K562 (cell line): ENCODE data around the gene CEP250. TPM values are rescaled to one million over a fixed set of nuclear protein-coding genes. Genes with fewer than 3 reads are reported as not detected.

Source experiments
- ATAC-seq: fragments of 200-7000 bp; cut with Tn5 transposase; 3 replicates; pipeline ENCODE4 v1.9.1; 2020; ENCODE audit warnings: moderate library complexity
- BruUV-seq: library from RNA; stranded (reverse); fragments of 400-500 nt; replicated peaks from 2 replicates; lab custom pipeline; 2021; lab: Mats Ljungman, UMichigan
- CTCF ChIA-PET: fragments of 300-600 bp; formaldehyde crosslinking; extraction: SDS; loops from one replicate; lab custom pipeline; 2021; ENCODE audit warnings: low intra/inter-chr PET ratio; lab: Yijun Ruan, JAX
- POLR2A ChIA-PET: fragments of 300-600, 350-650 bp; sonication (Branson Sonifier 250); formaldehyde crosslinking; extraction: SDS; loops from one replicate; lab custom pipeline; 2021; ENCODE audit warnings: antibody characterized with exemption, inconsistent platforms; lab: Yijun Ruan, JAX
- DNase-seq, 4 experiments: peaks; one replicate each; pipeline versions ENCODE4 v3.0.0 to v3.0.0-alpha.2; 2011 to 2018; ENCODE audit warnings: low spot score in 3 of 4, mixed read lengths in 3 of 4; ENCODE audit errors: extremely low read depth in 1 of 4
- FAIRE-seq: peaks from 2 replicates; lab custom pipeline; 2011; peaks lifted over from hg19 to GRCh38; lab: Jason Lieb, UNC
- H2AFZ ChIP-seq: 2 replicates; pipeline ENCODE4 v1.6.0; 2011; ENCODE audit warnings: low read depth, low read length, control low read depth, inconsistent platforms
- H3K27ac ChIP-seq: fragments of 200-600 bp; 3 replicates; pipeline ENCODE4 v1.8.0; 2011; ENCODE audit warnings: low read depth, mild to moderate bottlenecking, control low read depth, inconsistent platforms, low read length, moderate library complexity, mixed read lengths; ENCODE audit errors: extremely low read depth
- H3K27me3 ChIP-seq, 2 experiments: fragments of 300-600 bp in 1 of 2; 2 replicates in 1 of 2; 3 replicates in 1 of 2; pipeline versions ENCODE4 v1.6.0 to v1.8.0; 2011; ENCODE audit warnings: inconsistent platforms in 2 of 2, low read length in 2 of 2, mild to moderate bottlenecking in 1 of 2, mixed read lengths in 1 of 2, moderate library complexity in 1 of 2; ENCODE audit not compliant: control insufficient read depth in 2 of 2, insufficient read depth in 2 of 2
- H3K36me3 ChIP-seq: fragments of 300-600 bp; 3 replicates; pipeline ENCODE4 v1.8.0; 2011; ENCODE audit warnings: mild to moderate bottlenecking, low read length, inconsistent platforms; ENCODE audit not compliant: control insufficient read depth, insufficient read depth
- H3K4me1 ChIP-seq, 2 experiments: fragments of 200-600 bp in 1 of 2; replicated peaks in 1 of 2; 2 replicates in 1 of 2; 3 replicates in 1 of 2; pipeline versions ENCODE4 v1.5.1 to v1.8.0; 2011; ENCODE audit warnings: inconsistent platforms in 2 of 2, low read length in 2 of 2, mild to moderate bottlenecking in 1 of 2, mixed read lengths in 1 of 2, moderate library complexity in 1 of 2; ENCODE audit not compliant: control insufficient read depth in 2 of 2, insufficient read depth in 2 of 2
- H3K4me2 ChIP-seq: 2 replicates; pipeline ENCODE4 v1.6.1; 2011; ENCODE audit warnings: low read length, control low read depth, inconsistent platforms, mixed read lengths; ENCODE audit not compliant: insufficient read depth
- H3K4me3 ChIP-seq: fragments of 200-600 bp; sonication (generic), shearing (Covaris generic); 2 replicates; pipeline ENCODE4 v1.5.1; 2016; ENCODE audit warnings: control low read depth, inconsistent platforms
- H3K79me2 ChIP-seq: fragments of 200-600 bp; 3 replicates; pipeline ENCODE4 v1.8.0; 2011; ENCODE audit warnings: low read length, inconsistent platforms; ENCODE audit not compliant: control insufficient read depth, insufficient read depth
- H3K9ac ChIP-seq, 2 experiments: 2 replicates each; pipeline versions ENCODE4 v1.6.0 to v1.6.1; 2011; ENCODE audit warnings: low read depth in 2 of 2, low read length in 2 of 2, control low read depth in 1 of 2, inconsistent platforms in 1 of 2, mild to moderate bottlenecking in 1 of 2, mixed read lengths in 1 of 2; ENCODE audit not compliant: insufficient read depth in 1 of 2
- H3K9me1 ChIP-seq: one replicate; pipeline ENCODE4 v1.6.0; 2011; ENCODE audit warnings: inconsistent platforms, mild to moderate bottlenecking, low read length, moderate library complexity; ENCODE audit not compliant: control insufficient read depth, insufficient read depth
- H3K9me3 ChIP-seq: replicated peaks from 2 replicates; pipeline ENCODE4 v1.5.1; 2011; ENCODE audit warnings: low read depth, low read length, inconsistent platforms; ENCODE audit not compliant: control insufficient read depth, insufficient read depth
- H4K20me1 ChIP-seq: replicated peaks from 2 replicates; pipeline ENCODE4 v1.6.1; 2011; ENCODE audit warnings: low read length, inconsistent platforms, mixed read lengths; ENCODE audit not compliant: control insufficient read depth, insufficient read depth
- ATF1 ChIP-seq, 2 experiments: fragments of 450-650 bp in 1 of 2; IDR thresholded peaks; 2 replicates each; pipeline ENCODE4 v1.6.1; 2016; ENCODE audit warnings: missing compliant biosample characterization in 1 of 2, missing genetic modification characterization in 1 of 2
- ATF3 ChIP-seq, 2 experiments: fragments of 450-650 bp in 1 of 2; sonication (generic) in 1 of 2; formaldehyde crosslinking in 1 of 2; IDR thresholded peaks in 1 of 2; conservative IDR thresholded peaks in 1 of 2; 2 replicates each; pipeline versions ENCODE4 v1.6.1 to v1.8.1; 2016 to 2023; ENCODE audit warnings: mild to moderate bottlenecking in 2 of 2, moderate library complexity in 2 of 2, inconsistent platforms in 1 of 2, missing genetic modification reagents in 1 of 2
- ATF7 ChIP-seq: fragments of 450-650 bp; IDR thresholded peaks from 2 replicates; pipeline ENCODE4 v1.7.1; 2014; ENCODE audit warnings: mild to moderate bottlenecking, moderate library complexity
- CREM ChIP-seq: IDR thresholded peaks from 2 replicates; pipeline ENCODE4 v1.6.1; 2014; ENCODE audit warnings: antibody characterized with exemption, low read depth
- JUND ChIP-seq, 2 experiments: IDR thresholded peaks; 2 replicates in 1 of 2; 3 replicates in 1 of 2; pipeline ENCODE4 v1.6.1; 2011; ENCODE audit warnings: borderline replicate concordance in 2 of 2, low read depth in 2 of 2, low read length in 2 of 2, improper control_type of control experiment in 1 of 2, missing biosample characterization in 1 of 2, missing genetic modification characterization in 1 of 2, missing genetic modification reagents in 1 of 2
- SNIP1 ChIP-seq: fragments of 450-650 bp; IDR thresholded peaks from 2 replicates; pipeline ENCODE4 v1.7.1; 2017; ENCODE audit warnings: low read depth, mild to moderate bottlenecking
- ZC3H11A ChIP-seq: IDR thresholded peaks from 2 replicates; pipeline ENCODE4 v1.6.1; 2012; ENCODE audit warnings: low read depth, low read length, improper control_type of control experiment
- WGBS: fragments of 100-300 bp; shearing (Covaris generic); methylation state at CpG from one replicate; pipeline ENCODE4 v1.1.6; 2016; ENCODE audit warnings: low coverage, mixed read lengths; ENCODE audit not compliant: insufficient coverage; ENCODE audit errors: missing lambda C conversion rate; 5-methylcytosine and 5-hydroxymethylcytosine counted together
- in situ Hi-C: fragments of 300-500 bp; cut with MboI; formaldehyde crosslinking; loops from 4 replicates; pipeline ENCODE4 v1.15.0; 2018; ENCODE audit warnings: inconsistent platforms, mixed read lengths
- intact Hi-C: fragments of 100-400 bp; cut with micrococcal nuclease; formaldehyde crosslinking; loops from 2 replicates; pipeline ENCODE4 v1.14.2; 2022
- polyA plus RNA-seq, 8 experiments: library from polyadenylated mRNA; depleted of rRNA in 4 of 8; stranded (reverse) in 5 of 8; unstranded in 3 of 8; fragments of >200 nt; fragmentation: Nextera tagmentation in 2 of 8; fragmentation: Illumina TruSeq in 1 of 8; extraction: Ambion mirVana in 2 of 8; extraction: Trizol in 1 of 8; gene quantifications; 2 replicates each; pipeline versions ENCODE4 v1.2.1 to v1.2.3, GENCODE V29; 2011 to 2014; ENCODE audit warnings: inconsistent platforms in 1 of 8, missing spikeins in 1 of 8
- total RNA-seq, 7 experiments: library from RNA; depleted of rRNA in 6 of 7; stranded (reverse); fragments of >200 nt in 6 of 7; fragmentation: Illumina TruSeq in 2 of 7; extraction: Trizol in 2 of 7; gene quantifications; 2 replicates each; pipeline versions ENCODE4 v1.2.1 to v1.2.3, GENCODE V29; 2011 to 2021; ENCODE audit warnings: low replicate concordance in 1 of 7
- TF ChIP-seq, protein P1 (sequence below): fragments of 450-650 bp; IDR thresholded peaks from 2 replicates; pipeline ENCODE4 v1.6.1; 2016; ENCODE audit warnings: mild to moderate bottlenecking
- TF ChIP-seq, protein P2 (sequence below): sonication (generic); formaldehyde crosslinking; IDR thresholded peaks from 2 replicates; pipeline ENCODE4 v1.8.1; 2022; ENCODE audit warnings: missing genetic modification reagents

CEP250 gene
- total and polyA plus RNA-seq, 9 of the 15 experiments (the other 6 are each of a cell fraction or from before 2014, with no cell fraction given), result 2.5 to 41.9 (median 20.5) TPM

DNA sequence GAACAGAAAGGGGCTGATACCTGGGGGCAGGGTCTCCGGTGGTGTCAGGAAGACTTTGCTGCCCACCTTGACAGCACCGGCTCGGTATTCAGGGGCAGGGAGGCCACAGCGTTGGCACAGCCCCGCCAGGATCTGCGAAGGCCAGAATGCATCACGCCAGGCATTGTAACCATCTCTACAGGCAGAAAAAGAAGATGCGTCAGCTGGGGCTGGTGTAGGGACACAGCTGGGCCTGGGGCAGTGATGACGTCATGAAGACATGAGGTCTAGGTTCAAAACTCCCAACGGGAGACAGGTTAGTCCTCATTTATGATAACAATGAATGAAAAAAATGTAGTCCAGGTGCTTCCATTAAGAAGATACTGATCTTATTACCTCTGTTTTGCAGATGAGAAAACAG lies 108.4 kb downstream of the CEP250 start:
- DNase-seq, result peak in 2 of 4 experiments; percentile 12 to 17
- ChIA-PET POLR2A (interaction anchor here (2.0 kb wide), 1 partner anchor 9 kb away, joined by 10 read pairs; no protein-coding TSS in a partner anchor), CTCF (no interaction called here)
- Histone ChIP-seq H3K27me3 (peaks cover 2 to 14% of the 10 kb centered on the region in 2 experiments; a peak in 4 of 5 replicates), H2AFZ (no peak overlapping the region), H3K36me3 (no peaks in the 10 kb centered on the region), H3K9me1 (no peaks in the 10 kb centered on the region), H3K4me2 (no peak overlapping the region), H3K9me3 (no peaks in the 10 kb centered on the region), H4K20me1 (peaks cover 3% of the 10 kb centered on the region; the same call in 1 of the 2 replicates), H3K4me3 (no peak overlapping the region), H3K9ac (no peak overlapping the region), H3K79me2 (no peaks in the 10 kb centered on the region), H3K27ac (no peak overlapping the region), H3K4me1 (peaks cover 0 to 14% of the 10 kb centered on the region in 2 experiments; a peak in 2 of 5 replicates)
- intact Hi-C loops, result no loop called here
- BruUV-seq, result no TSS peak
- no peak for FAIRE-seq
- TF ChIP-seq ATF3 (IDR thresholded peaks at IDR 0.05), result peak; percentile 82
- TF ChIP-seq ATF3 (CRISPR knock-in tag; conservative IDR thresholded peaks at IDR 0.05), result no peak
- TF ChIP-seq JUND (IDR thresholded peaks at IDR 0.05; ENCODE audit: borderline replicate concordance, low read depth, low read length), result peak; percentile 29; the same call in 1 of the 2 replicates
- no peak for TF ChIP-seq JUND (tag; IDR thresholded peaks at IDR 0.05; ENCODE audit: borderline replicate concordance, low read depth, low read length)
- no peak for TF ChIP-seq ZC3H11A
- TF ChIP-seq, protein P1, sequence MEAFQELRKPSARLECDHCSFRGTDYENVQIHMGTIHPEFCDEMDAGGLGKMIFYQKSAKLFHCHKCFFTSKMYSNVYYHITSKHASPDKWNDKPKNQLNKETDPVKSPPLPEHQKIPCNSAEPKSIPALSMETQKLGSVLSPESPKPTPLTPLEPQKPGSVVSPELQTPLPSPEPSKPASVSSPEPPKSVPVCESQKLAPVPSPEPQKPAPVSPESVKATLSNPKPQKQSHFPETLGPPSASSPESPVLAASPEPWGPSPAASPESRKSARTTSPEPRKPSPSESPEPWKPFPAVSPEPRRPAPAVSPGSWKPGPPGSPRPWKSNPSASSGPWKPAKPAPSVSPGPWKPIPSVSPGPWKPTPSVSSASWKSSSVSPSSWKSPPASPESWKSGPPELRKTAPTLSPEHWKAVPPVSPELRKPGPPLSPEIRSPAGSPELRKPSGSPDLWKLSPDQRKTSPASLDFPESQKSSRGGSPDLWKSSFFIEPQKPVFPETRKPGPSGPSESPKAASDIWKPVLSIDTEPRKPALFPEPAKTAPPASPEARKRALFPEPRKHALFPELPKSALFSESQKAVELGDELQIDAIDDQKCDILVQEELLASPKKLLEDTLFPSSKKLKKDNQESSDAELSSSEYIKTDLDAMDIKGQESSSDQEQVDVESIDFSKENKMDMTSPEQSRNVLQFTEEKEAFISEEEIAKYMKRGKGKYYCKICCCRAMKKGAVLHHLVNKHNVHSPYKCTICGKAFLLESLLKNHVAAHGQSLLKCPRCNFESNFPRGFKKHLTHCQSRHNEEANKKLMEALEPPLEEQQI, result no peak
- peak; percentile 25; the same call in 1 of the 2 replicates for TF ChIP-seq CREM
- TF ChIP-seq ATF7, result peak; percentile 68
- TF ChIP-seq ATF1 (CRISPR knock-in tag; IDR thresholded peaks at IDR 0.05), result 0 out of 2 replicates have a peak, but pooled peaks have one; percentile 4
- TF ChIP-seq ATF1 (tag; IDR thresholded peaks at IDR 0.05), result peak; percentile 75
- TF ChIP-seq SNIP1, result no peak
- TF ChIP-seq, protein P2, sequence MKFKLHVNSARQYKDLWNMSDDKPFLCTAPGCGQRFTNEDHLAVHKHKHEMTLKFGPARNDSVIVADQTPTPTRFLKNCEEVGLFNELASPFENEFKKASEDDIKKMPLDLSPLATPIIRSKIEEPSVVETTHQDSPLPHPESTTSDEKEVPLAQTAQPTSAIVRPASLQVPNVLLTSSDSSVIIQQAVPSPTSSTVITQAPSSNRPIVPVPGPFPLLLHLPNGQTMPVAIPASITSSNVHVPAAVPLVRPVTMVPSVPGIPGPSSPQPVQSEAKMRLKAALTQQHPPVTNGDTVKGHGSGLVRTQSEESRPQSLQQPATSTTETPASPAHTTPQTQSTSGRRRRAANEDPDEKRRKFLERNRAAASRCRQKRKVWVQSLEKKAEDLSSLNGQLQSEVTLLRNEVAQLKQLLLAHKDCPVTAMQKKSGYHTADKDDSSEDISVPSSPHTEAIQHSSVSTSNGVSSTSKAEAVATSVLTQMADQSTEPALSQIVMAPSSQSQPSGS (CRISPR knock-in tag), result no peak
- in situ Hi-C loops, result no loop called here
- ATAC-seq, result no peak
- WGBS, result 9% methylated on average over 10 of the region's 10 CpGs
